Common myeloid progenitor, CD34-positive (primary cell): Measurements from ENCODE around the gene SP100.
A peak's percentile ranks its signal among the peaks of the same experiment; 100 is the strongest.

ENCODE experiments used
- CTCF ChIA-PET: fragments of 350-600 bp; sonication (Branson Sonifier 250); formaldehyde crosslinking; loops from one replicate; lab custom pipeline; 2021; ENCODE audit warnings: antibody characterized with exemption; lab: Charles Lee
- POLR2A ChIA-PET: fragments of 350-600 bp; sonication (Branson Sonifier 250); formaldehyde crosslinking; loops from one replicate; lab custom pipeline; 2021; ENCODE audit warnings: antibody characterized with exemption; lab: Charles Lee
- DNase-seq, 3 donors: peaks; one replicate each; pipeline versions ENCODE4 v3.0.0 to v3.0.0-alpha.2; 2013
- H3K27ac ChIP-seq, 2 experiments: 1 replicate in 1 of 2; 2 replicates in 1 of 2; pipeline ENCODE4 v1.7.0; 2013; ENCODE audit warnings: inconsistent platforms in 2 of 2, low read length in 2 of 2, mild to moderate bottlenecking in 2 of 2, low read depth in 1 of 2, moderate library complexity in 1 of 2; ENCODE audit not compliant: severe bottlenecking in 2 of 2, insufficient read depth in 1 of 2, poor library complexity in 1 of 2
- H3K27me3 ChIP-seq, 5 experiments: replicated peaks in 2 of 5; 1 replicate in 3 of 5; 2 replicates in 2 of 5; pipeline versions ENCODE4 v1.6.1 to v1.7.0; 2013; ENCODE audit warnings: low read length in 4 of 5, mild to moderate bottlenecking in 2 of 5, moderate library complexity in 2 of 5, inconsistent platforms in 1 of 5; ENCODE audit not compliant: insufficient read depth in 5 of 5, control insufficient read depth in 4 of 5
- H3K36me3 ChIP-seq, 4 experiments: 1 replicate in 2 of 4; 2 replicates in 2 of 4; pipeline versions ENCODE4 v1.6.1 to v1.7.0; 2013; ENCODE audit warnings: low read length in 3 of 4, control low read depth in 1 of 4, mild to moderate bottlenecking in 1 of 4; ENCODE audit not compliant: control insufficient read depth in 4 of 4, insufficient read depth in 4 of 4
- H3K4me1 ChIP-seq, 4 experiments: 1 replicate in 3 of 4; 2 replicates in 1 of 4; pipeline versions ENCODE4 v1.6.1 to v1.7.1; 2013; ENCODE audit warnings: low read length in 3 of 4, mild to moderate bottlenecking in 3 of 4, control low read depth in 1 of 4, inconsistent platforms in 1 of 4, moderate library complexity in 1 of 4; ENCODE audit not compliant: control insufficient read depth in 4 of 4, insufficient read depth in 4 of 4; ENCODE audit errors: control extremely low read depth in 1 of 4
- H3K4me3 ChIP-seq, 7 experiments: 1 replicate in 4 of 7; 2 replicates in 3 of 7; pipeline versions ENCODE4 v1.5.1 to v1.7.0; 2013; ENCODE audit warnings: mild to moderate bottlenecking in 7 of 7, low read length in 6 of 7, moderate library complexity in 6 of 7, inconsistent platforms in 2 of 7, low read depth in 2 of 7, control low read depth in 1 of 7; ENCODE audit not compliant: insufficient read depth in 4 of 7, control insufficient read depth in 1 of 7; ENCODE audit errors: extremely low read depth in 1 of 7
- H3K9me3 ChIP-seq, 5 experiments: 1 replicate in 4 of 5; 2 replicates in 1 of 5; pipeline versions ENCODE4 v1.6.1 to v1.7.1; 2013; ENCODE audit warnings: low read length in 4 of 5, mild to moderate bottlenecking in 2 of 5, inconsistent platforms in 1 of 5, low read depth in 1 of 5, moderate library complexity in 1 of 5; ENCODE audit not compliant: control insufficient read depth in 4 of 5, insufficient read depth in 2 of 5; ENCODE audit errors: control extremely low read depth in 1 of 5
- whole genome bisulfite sequencing: methylation state at CpG from one replicate; pipeline ENCODE4 v1.1.5; 2013; ENCODE audit not compliant: insufficient coverage; 5-methylcytosine and 5-hydroxymethylcytosine counted together

Gene SP100

GRCh38 chr2:230441227-230441897 lies 25.4 kb downstream of the SP100 start:
- DNase-seq: peak; percentile 19 to 84 (median 76)
- Histone ChIP-seq H3K27me3 (no peaks in the 10 kb centered on the region), H3K36me3 (peaks cover 4 to 44% (median 22%) of the 10 kb centered on the region in 4 experiments), H3K9me3 (peaks cover 0 to 6% (median 2%) of the 10 kb centered on the region in 5 experiments), H3K27ac (peak overlapping the region; percentile 9 to 38), H3K4me1 (peaks cover 13 to 38% (median 29%) of the 10 kb centered on the region in 4 experiments), H3K4me3 (peak overlapping the region in 4 of 7 experiments; percentile 2 to 48 (median 25))
- ChIA-PET CTCF (no interaction called here), POLR2A (no interaction called here)
- WGBS: 4% methylated on average over 3 of the region's 4 CpGs

- no peaks in the 10 kb centered on the region for H3K9me3 ChIP-seq
- H3K27me3 ChIP-seq: no peaks in the 10 kb centered on the region
- no peak overlapping the region for H3K4me3 ChIP-seq
- peaks cover 17 to 62% (median 37%) of the 10 kb centered on the region in 4 experiments for H3K36me3 ChIP-seq
- H3K4me1 ChIP-seq: peaks cover 13 to 38% (median 29%) of the 10 kb centered on the region in 4 experiments
- 100% methylated on average over 1 of the region's 2 CpGs for WGBS
- DNase-seq: no peak
- POLR2A ChIA-PET: interaction anchor here (0.7 kb wide), 1 partner anchor 393 kb away, joined by 3 read pairs; no protein-coding TSS in a partner anchor
- no peak overlapping the region for H3K27ac ChIP-seq
- CTCF ChIA-PET: interaction anchor here (1.2 kb wide), 1 partner anchor 13 kb away, joined by 4 read pairs; no protein-coding TSS in a partner anchor
Observed at GRCh38 chr2:230443541-230443940, 27.5 kb downstream of the SP100 start.

- H3K4me3 ChIP-seq: no peak overlapping the region
- no peaks in the 10 kb centered on the region for H3K27me3 ChIP-seq
- no peak overlapping the region for H3K27ac ChIP-seq
- no CpG with 5 or more reads among the region's 2 CpGs for WGBS
- H3K36me3 ChIP-seq: peaks cover 23 to 75% (median 50%) of the 10 kb centered on the region in 4 experiments
- H3K4me1 ChIP-seq: peaks cover 8 to 30% (median 20%) of the 10 kb centered on the region in 4 experiments
- no peak for DNase-seq
- ChIA-PET POLR2A (no interaction called here), CTCF (no interaction called here)
- H3K9me3 ChIP-seq: no peaks in the 10 kb centered on the region
Observed at GRCh38 chr2:230444832-230445231, 28.8 kb downstream of the SP100 start.

GRCh38 chr2:230447036-230447435 lies 31.0 kb downstream of the SP100 start:
- Histone ChIP-seq H3K4me3 (no peak overlapping the region), H3K4me1 (peaks cover 0 to 10% (median 3%) of the 10 kb centered on the region in 4 experiments), H3K9me3 (peaks cover 0 to 5% (median 0%) of the 10 kb centered on the region in 5 experiments), H3K27me3 (no peaks in the 10 kb centered on the region), H3K36me3 (peaks cover 29 to 93% (median 68%) of the 10 kb centered on the region in 4 experiments), H3K27ac (peak overlapping the region in 1 of 2 experiments; percentile 2)
- ChIA-PET POLR2A (no interaction called here), CTCF (no interaction called here)
- WGBS: 96% methylated on average over 5 of the region's 7 CpGs
- no peak for DNase-seq

- CTCF ChIA-PET: no interaction called here
- Histone ChIP-seq H3K9me3 (peaks cover 0 to 11% (median under 1%) of the 10 kb centered on the region in 5 experiments), H3K4me3 (no peak overlapping the region), H3K4me1 (peaks cover 0 to 5% (median 0%) of the 10 kb centered on the region in 4 experiments), H3K27ac (peak overlapping the region in 1 of 2 experiments; percentile 55), H3K27me3 (no peaks in the 10 kb centered on the region), H3K36me3 (peaks cover 32 to 96% (median 70%) of the 10 kb centered on the region in 4 experiments)
- POLR2A ChIA-PET: no interaction called here
- DNase-seq: no peak
- WGBS: 100% methylated on average over 4 of the region's 8 CpGs
Observed at GRCh38 chr2:230447455-230448451, 31.8 kb downstream of the SP100 start.

- CTCF ChIA-PET: no interaction called here
Observed at GRCh38 chr2:230449901-230450467, 34.0 kb downstream of the SP100 start.

More at GRCh38 chr2:230449901-230450467, 34.0 kb downstream of the SP100 start:
- Histone ChIP-seq H3K9me3 (peaks cover 0 to 32% (median 7%) of the 10 kb centered on the region in 5 experiments), H3K27ac (no peak overlapping the region), H3K36me3 (peaks cover 31 to 98% (median 71%) of the 10 kb centered on the region in 4 experiments), H3K27me3 (no peaks in the 10 kb centered on the region), H3K4me1 (no peaks in the 10 kb centered on the region), H3K4me3 (no peak overlapping the region)
- POLR2A ChIA-PET: no interaction called here
- DNase-seq: no peak
- 93% methylated on average over 4 of the region's 6 CpGs for WGBS
